ENCODE results near the gene ABLIM3. TPM values are rescaled to one million over a fixed set of nuclear protein-coding genes. Genes with fewer than 3 reads are reported as not detected.

The ABLIM3 gene
- total RNA-seq, 2 experiments from 2014 or later: not detected

DNA sequence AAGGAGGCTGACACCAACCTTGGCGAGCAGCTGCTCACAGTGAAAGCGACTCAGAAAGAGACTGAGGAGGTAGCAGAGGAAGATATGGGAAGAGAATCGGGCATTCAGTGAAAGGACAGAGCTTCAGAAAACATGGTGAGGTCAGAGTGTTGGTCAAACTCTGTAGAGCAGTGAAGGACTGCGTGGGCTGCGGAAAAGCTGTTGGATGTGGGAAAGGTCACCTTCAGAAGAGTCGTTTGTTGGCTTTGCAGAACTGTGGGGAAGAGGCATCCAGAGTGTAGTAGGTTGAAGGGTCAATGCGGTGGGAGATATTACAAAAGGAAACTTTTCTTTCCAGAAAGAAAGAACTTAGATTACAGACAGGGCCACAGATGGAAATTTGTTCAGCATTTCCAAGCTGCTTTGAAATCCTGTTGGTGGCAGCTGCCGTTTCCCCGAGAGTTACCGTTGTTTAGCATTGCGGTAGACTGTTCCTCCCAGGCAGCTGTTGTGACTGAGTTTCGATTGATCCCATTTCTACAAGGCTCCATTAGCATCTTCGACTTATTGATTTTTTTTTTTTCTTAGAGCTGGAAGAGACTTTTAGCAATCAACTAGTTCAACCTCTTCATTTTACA lies 72.1 kb downstream of the ABLIM3 start:
- H3K36me3 Mint-ChIP-seq (ENCODE audit: low read depth): no peaks in the 10 kb centered on the region
- H3K27me3 Mint-ChIP-seq: no peaks in the 10 kb centered on the region
- H3K27ac Mint-ChIP-seq: no peak overlapping the region
- DNase-seq: no peak
- no peaks in the 10 kb centered on the region for H3K9me3 Mint-ChIP-seq
- ChIA-PET CTCF (no interaction called here), POLR2A (no interaction called here)
- no peak overlapping the region for H3K4me3 Mint-ChIP-seq
- no peaks in the 10 kb centered on the region for H3K4me1 Mint-ChIP-seq

DNA sequence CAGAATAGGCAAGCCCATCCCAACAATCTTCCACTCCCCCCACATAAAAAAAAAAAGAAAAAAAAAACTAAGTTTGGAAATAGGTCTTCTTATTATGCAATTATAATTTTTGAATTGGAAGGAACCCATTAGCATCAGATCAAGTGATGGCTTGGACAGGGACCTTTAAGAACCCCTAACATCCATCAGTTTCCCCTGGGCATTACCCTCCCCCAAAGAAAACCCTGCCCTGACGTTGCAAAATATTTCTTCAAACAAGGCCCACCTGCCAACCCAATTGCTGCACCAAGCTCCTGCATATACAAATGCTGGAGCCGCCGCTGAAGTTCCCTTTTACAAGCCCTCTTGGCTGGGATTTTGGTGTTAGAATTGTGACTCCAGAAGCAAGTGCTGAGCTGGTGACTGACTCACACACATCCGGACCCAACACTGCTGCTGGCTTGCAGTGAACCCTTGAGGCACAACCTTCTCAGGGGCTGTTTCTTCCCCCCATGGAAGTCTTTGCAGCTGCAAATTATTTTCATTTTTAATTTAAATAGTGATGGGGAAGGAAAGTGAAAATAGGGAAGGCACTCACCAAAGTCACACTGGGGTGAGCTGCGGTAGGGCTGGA lies 74.3 kb downstream of the ABLIM3 start:
- H3K9me3 Mint-ChIP-seq: no peaks in the 10 kb centered on the region
- H3K4me1 Mint-ChIP-seq: no peaks in the 10 kb centered on the region
- ChIA-PET POLR2A (no interaction called here), CTCF (interaction anchor here (1.3 kb wide), 1 partner anchor 82 kb away, joined by 3 read pairs; no protein-coding TSS in a partner anchor)
- H3K4me3 Mint-ChIP-seq: no peak overlapping the region
- no peak overlapping the region for H3K27ac Mint-ChIP-seq
- no peaks in the 10 kb centered on the region for H3K36me3 Mint-ChIP-seq (ENCODE audit: low read depth)
- no peak for DNase-seq
- H3K27me3 Mint-ChIP-seq: no peaks in the 10 kb centered on the region

DNA sequence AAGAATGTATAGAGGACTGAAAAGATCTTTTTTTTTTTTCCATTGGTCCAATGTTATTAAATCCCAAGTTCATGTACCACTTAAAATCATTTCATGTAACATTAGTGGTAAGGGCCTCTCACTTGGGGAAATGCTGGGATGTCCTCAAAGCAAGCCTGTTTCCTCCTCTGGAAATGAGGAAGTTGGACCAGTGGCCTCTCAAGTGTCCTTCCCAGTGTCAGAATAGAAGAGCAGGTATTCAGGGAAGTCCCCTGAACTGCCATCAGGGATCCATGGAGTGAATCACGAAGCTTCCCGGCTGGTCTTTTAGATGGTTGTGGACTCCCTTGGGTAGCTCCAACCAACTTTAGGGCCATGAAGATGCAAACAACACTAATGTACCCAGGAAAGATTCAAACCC lies 75.2 kb downstream of the ABLIM3 start:
- DNase-seq: no peak
- Mint-ChIP-seq H3K27ac (no peak overlapping the region), H3K27me3 (no peaks in the 10 kb centered on the region), H3K36me3 (ENCODE audit: low read depth) (no peaks in the 10 kb centered on the region), H3K4me1 (no peaks in the 10 kb centered on the region), H3K4me3 (no peak overlapping the region), H3K9me3 (no peaks in the 10 kb centered on the region)
- CTCF ChIA-PET: interaction anchor here (1.3 kb wide), 1 partner anchor 83 kb away, joined by 3 read pairs; no protein-coding TSS in a partner anchor
- POLR2A ChIA-PET: no interaction called here

DNA sequence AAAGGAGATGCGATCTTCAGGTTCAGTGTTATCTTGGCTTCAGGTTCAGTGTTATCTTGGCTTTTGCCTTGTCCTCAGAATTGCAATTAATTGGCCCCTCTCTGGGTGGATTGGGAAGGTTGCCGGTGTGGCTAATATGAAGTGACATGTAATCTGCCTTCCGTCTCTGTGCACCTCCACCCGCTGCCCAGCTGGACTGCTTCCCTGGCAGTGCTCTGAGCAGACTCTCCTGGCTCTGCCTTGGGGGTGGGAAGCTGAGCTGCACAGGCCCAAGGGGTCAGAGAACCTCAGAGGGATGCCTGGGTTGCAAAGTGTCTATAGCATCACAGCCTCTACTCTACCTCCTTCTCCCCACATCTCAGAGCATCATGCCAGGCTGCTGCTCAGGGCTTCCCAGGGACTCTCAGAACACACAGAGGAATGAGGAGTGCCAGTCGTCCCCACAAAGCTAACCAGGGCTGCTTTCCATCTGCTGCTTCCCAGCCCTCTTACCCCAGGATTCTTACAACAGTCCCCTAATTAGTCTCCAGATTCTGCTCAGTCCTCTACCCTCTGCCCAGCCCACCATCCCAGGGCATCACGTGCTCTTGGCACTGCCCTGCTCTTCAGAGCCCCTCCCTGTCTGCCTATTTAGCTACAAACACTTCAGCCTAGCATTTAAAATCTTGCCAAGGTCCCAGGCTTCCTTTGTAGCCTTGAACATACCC lies 76.0 kb downstream of the ABLIM3 start:
- CTCF ChIA-PET: no interaction called here
- POLR2A ChIA-PET: no interaction called here
- no peaks in the 10 kb centered on the region for H3K36me3 Mint-ChIP-seq (ENCODE audit: low read depth)
- H3K27me3 Mint-ChIP-seq: no peaks in the 10 kb centered on the region
- H3K27ac Mint-ChIP-seq: no peak overlapping the region
- no peak overlapping the region for H3K4me3 Mint-ChIP-seq
- H3K9me3 Mint-ChIP-seq: no peaks in the 10 kb centered on the region
- no peak for DNase-seq
- no peaks in the 10 kb centered on the region for H3K4me1 Mint-ChIP-seq

DNA sequence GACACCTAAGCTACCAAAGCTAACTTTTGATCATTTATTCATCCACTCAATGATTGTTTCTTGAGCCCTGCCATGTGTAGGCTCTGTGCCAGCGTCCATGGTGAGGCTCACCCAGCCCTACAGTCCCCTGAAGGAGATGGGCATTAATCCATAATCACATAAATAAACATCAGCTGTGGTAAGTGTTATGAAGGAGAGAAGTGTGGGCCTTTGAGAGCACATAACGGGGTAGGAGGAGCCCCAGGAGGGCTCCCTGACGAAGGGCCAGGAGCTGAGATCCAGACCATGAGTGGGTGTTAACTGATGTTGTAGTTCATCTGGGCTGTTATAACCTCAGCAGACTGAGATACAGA lies 76.5 kb downstream of the ABLIM3 start:
- ChIA-PET POLR2A (no interaction called here), CTCF (no interaction called here)
- no peak for DNase-seq
- H3K4me1 Mint-ChIP-seq: no peaks in the 10 kb centered on the region
- no peaks in the 10 kb centered on the region for H3K27me3 Mint-ChIP-seq
- no peak overlapping the region for H3K27ac Mint-ChIP-seq
- no peak overlapping the region for H3K4me3 Mint-ChIP-seq
- no peaks in the 10 kb centered on the region for H3K9me3 Mint-ChIP-seq
- no peaks in the 10 kb centered on the region for H3K36me3 Mint-ChIP-seq (ENCODE audit: low read depth)

DNA sequence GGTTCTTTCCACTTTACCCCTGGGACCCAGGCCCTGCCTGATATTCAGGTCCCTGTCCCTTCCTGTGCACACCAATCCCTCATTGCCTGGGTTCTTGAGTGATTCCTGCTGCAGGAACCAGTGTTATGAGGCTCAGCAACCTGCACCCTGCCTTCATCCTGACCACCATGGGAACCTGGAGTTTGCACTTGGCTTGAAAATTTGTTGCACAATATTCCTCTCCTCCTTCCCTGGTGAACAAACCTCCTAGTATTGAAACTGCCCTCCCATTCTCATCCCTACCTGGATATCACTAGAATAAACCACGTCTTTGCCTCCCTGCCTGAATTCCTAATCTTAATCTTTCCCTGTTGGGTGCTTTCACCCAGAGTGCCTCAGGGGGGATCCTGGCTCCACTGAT lies 78.3 kb downstream of the ABLIM3 start:
- ChIA-PET POLR2A (no interaction called here), CTCF (no interaction called here)
- DNase-seq: no peak
- no peaks in the 10 kb centered on the region for H3K27me3 Mint-ChIP-seq
- H3K27ac Mint-ChIP-seq: no peak overlapping the region
- no peaks in the 10 kb centered on the region for H3K9me3 Mint-ChIP-seq
- H3K4me3 Mint-ChIP-seq: no peak overlapping the region
- H3K4me1 Mint-ChIP-seq: no peaks in the 10 kb centered on the region
- no peaks in the 10 kb centered on the region for H3K36me3 Mint-ChIP-seq (ENCODE audit: low read depth)

DNA sequence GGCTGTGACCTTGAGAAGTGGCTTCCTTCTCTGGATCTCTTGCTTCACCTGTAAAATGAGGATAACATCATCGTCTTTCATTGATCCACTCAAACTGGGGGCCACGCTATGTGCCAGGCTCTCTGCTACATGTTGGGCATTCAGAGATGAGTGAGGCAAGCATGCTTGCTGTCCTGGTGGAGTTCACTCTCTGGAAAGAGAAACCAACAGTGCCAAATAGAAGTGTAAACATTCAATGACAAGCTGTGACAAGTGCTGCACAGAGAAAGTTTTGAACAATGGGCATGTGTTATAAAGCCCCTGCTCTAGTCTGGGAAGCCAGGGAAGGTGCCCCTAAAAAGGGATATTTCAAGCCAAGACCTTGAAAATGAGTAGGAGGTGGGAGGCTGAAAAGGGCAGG lies 79.5 kb downstream of the ABLIM3 start:
- no peak for DNase-seq
- Mint-ChIP-seq H3K9me3 (no peaks in the 10 kb centered on the region), H3K4me3 (no peak overlapping the region), H3K36me3 (ENCODE audit: low read depth) (no peaks in the 10 kb centered on the region), H3K4me1 (no peaks in the 10 kb centered on the region), H3K27me3 (no peaks in the 10 kb centered on the region), H3K27ac (no peak overlapping the region)
- ChIA-PET POLR2A (no interaction called here), CTCF (interaction anchor here (1.4 kb wide), 1 partner anchor 11 kb away, joined by 4 read pairs; no protein-coding TSS in a partner anchor)

DNA sequence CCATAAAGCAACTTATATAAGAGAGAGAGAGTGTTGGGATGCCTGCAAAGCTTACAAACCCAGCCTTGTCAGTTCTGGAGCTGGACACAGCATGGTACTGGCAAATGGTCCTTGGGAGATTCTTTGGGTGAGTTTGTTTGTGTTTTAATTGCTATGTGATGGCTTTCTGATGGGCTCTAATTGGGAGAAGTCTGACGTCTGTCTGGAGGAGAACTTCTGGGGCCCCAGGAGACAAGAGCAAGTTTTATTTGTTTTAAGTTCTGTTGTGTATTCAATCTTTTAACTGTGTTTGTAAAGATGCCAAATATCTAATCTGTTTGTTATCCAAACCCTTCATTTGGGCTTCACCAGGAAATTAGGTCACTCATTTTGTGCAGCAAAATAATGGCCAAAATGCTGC lies 80.0 kb downstream of the ABLIM3 start:
- H3K9me3 Mint-ChIP-seq: no peaks in the 10 kb centered on the region
- H3K4me1 Mint-ChIP-seq: no peaks in the 10 kb centered on the region
- H3K27ac Mint-ChIP-seq: no peak overlapping the region
- no peak for DNase-seq
- H3K36me3 Mint-ChIP-seq (ENCODE audit: low read depth): no peaks in the 10 kb centered on the region
- POLR2A ChIA-PET: no interaction called here
- CTCF ChIA-PET: interaction anchor here (1.4 kb wide), 1 partner anchor 10 kb away, joined by 4 read pairs; no protein-coding TSS in a partner anchor
- no peaks in the 10 kb centered on the region for H3K27me3 Mint-ChIP-seq
- H3K4me3 Mint-ChIP-seq: no peak overlapping the region

DNA sequence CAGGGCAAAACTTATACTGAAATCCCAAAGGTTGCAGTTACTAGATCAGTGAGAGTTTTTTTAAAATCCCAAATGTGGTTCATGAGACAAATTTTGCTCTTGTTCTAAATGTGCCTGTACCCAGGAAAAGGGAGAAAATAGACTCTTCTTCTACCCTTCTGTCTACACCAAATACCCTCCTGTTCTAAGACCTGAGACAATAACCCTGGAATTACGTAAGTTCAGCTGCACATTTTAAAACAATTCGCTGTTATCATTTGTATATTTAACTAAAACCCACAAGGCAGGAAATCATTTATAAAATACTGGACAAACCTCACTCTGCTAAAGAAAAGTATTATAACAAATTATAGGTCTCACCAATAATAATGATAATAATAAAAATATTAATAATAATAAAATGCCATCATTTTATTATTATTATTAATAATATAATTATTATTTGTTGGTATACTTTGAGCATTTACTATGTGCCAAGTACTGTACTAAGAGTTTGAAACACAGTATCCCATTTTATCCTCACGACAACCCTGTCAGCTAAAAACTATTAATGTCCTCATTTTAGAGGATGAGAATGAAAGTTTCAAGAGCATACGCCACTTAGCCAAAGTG lies 80.5 kb downstream of the ABLIM3 start:
- Mint-ChIP-seq H3K4me3 (no peak overlapping the region), H3K4me1 (no peaks in the 10 kb centered on the region), H3K36me3 (ENCODE audit: low read depth) (no peaks in the 10 kb centered on the region), H3K27me3 (no peaks in the 10 kb centered on the region), H3K27ac (no peak overlapping the region), H3K9me3 (no peaks in the 10 kb centered on the region)
- POLR2A ChIA-PET: no interaction called here
- no peak for DNase-seq
- CTCF ChIA-PET: interaction anchor here (1.1 to 1.4 kb wide), 2 partner anchors 10 to 12 kb away, joined by 3 to 4 read pairs; no protein-coding TSS in a partner anchor

DNA sequence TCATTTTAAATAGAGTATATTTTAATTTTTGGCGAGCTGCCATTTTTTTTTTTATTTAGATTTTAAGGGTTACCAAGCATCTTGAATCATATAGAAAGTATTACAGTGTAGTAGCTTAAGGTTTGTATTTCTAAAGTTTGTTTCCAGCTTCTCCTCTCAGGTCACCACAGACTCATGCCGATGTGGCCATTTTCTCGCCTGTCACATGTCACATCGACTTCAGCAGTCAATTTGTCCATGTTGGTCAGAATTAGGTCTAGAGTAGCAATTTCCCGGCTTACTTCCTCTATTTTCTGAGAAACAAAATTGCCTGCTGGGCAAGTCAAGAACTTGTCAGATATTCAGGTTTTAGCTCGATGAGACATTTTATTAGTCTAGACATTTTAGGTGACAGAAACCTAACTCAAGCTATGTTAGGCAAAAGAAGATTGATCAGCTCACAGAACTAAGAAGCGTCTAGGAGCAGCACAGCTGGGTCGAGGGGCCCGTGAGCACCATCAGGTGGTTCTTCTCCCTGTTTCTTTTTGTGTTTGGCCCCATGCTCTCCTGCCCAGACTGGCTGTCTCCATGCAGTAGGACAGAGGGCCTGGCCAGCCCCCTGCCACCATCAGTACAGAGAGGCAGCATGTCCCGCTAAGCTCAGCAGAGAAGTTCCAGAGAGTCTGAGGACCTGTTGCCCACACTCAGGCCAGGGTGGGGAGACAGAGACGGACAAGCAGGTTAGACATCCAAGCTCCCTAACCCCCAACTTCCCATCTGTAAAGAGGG lies 82.0 kb downstream of the ABLIM3 start:
- Mint-ChIP-seq H3K4me1 (peaks cover 3% of the 10 kb centered on the region), H3K36me3 (ENCODE audit: low read depth) (no peaks in the 10 kb centered on the region), H3K4me3 (no peak overlapping the region), H3K9me3 (no peaks in the 10 kb centered on the region), H3K27ac (no peak overlapping the region), H3K27me3 (no peaks in the 10 kb centered on the region)
- no peak for DNase-seq
- CTCF ChIA-PET: interaction anchor here (0.6 to 1.8 kb wide), 5 partner anchors 11 to 62 kb away, joined by 3 to 4 read pairs (median 3); no protein-coding TSS in a partner anchor
- POLR2A ChIA-PET: no interaction called here

DNA sequence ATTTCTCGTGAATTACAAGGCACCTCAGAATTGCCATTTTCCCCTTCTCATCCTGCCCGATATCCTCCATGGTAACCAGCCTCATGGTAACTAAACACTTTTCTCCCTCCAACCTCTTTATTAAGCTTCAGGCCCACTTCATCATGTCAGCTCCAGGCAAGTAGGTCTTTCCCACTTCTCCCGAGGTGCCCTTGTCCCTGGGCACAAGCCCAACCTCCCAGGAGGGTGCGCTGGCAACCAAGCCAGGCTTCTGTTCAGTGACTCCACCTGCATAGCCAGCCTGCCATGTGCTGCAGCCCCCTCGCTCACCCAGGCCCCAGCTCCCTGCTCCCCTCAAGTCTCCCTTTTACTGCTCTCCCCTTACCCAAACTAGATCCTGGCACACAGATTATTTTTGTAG lies 83.0 kb downstream of the ABLIM3 start:
- ChIA-PET CTCF (interaction anchor here (1.2 to 1.8 kb wide), 2 partner anchors 16 to 17 kb away, joined by 4 read pairs; no protein-coding TSS in a partner anchor), POLR2A (no interaction called here)
- Mint-ChIP-seq H3K27ac (no peak overlapping the region), H3K27me3 (no peaks in the 10 kb centered on the region), H3K9me3 (no peaks in the 10 kb centered on the region), H3K36me3 (ENCODE audit: low read depth) (no peaks in the 10 kb centered on the region), H3K4me3 (no peak overlapping the region), H3K4me1 (peaks cover 6% of the 10 kb centered on the region)
- DNase-seq: no peak

DNA sequence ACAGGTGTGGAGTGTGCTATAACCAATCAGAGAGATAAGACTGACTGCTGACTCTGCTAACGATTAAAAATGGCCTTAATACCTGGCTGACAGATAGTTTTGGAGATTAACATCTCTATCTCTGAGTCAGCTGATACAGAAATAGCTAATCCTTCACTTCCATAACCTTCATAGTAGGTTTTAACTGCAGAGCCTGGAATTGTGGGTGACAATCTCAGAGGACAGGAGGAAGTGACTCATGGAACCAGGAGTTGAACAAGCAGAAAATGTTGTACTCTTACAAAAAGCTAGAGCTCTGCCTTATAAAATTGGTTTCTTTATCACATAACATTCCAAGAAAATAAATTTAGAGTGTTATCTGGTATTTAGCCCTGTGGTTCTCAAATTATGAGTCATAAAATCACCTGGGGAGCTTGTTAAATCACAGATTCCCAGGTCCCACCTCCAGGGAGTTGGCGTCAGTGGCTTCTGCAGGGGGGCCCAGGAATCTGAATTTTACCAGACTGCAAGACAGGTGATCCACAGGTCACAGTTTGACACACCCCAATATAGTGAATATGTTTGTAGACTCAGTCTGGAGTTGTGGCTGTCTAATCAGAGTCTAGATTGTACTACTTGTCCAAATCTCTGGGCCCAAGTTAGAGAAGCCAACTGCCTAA lies 86.0 kb downstream of the ABLIM3 start:
- H3K9me3 Mint-ChIP-seq: no peaks in the 10 kb centered on the region
- H3K4me3 Mint-ChIP-seq: no peak overlapping the region
- DNase-seq: no peak
- H3K27ac Mint-ChIP-seq: no peak overlapping the region
- peaks cover 6% of the 10 kb centered on the region for H3K4me1 Mint-ChIP-seq
- ChIA-PET POLR2A (no interaction called here), CTCF (no interaction called here)
- H3K27me3 Mint-ChIP-seq: no peaks in the 10 kb centered on the region
- no peaks in the 10 kb centered on the region for H3K36me3 Mint-ChIP-seq (ENCODE audit: low read depth)

Measured in activated CD4-positive, alpha-beta T cell treated with anti-CD3 and anti-CD28 coated beads, Interleukin-2, amount 10 ng/mL, durations not matched to agents 7 days and 5 days (primary cell).